Measurements from ENCODE around the gene ZNF787. TPM values are rescaled to one million over a fixed set of nuclear protein-coding genes. Genes with fewer than 3 reads are reported as not detected.
A peak's percentile ranks its signal among the peaks of the same experiment; 100 is the strongest.

The ZNF787 gene
- total and polyA plus RNA-seq, 2 of the 13 experiments (the other 11 are each of a cell fraction or from before 2014, with no cell fraction given), result 15.1 to 42.8 TPM

DNA sequence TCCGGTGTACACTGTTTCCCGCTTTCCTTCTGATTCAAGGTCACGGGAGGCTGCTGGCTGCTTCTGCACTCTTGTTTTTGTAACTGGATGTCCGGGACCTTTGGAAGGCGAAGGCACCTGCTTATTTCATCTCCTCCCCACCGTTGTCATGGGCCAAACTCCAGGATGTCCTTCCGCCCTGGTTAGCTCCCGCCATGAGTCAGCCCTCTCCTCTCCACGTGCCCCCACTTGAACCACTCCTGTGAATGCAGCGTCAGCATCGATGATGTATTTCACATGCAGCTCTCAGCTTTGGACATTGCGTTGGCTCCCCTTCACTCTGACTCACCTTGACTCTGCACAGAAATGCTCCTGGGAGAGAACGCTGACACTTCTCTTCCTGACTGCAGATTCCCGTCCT is 49.2 kb upstream of the ZNF787 start (continued):
- no peak for TF ChIP-seq ZNF234 (CRISPR knock-in tag; conservative IDR thresholded peaks at IDR 0.05)
- TF ChIP-seq, protein P1, sequence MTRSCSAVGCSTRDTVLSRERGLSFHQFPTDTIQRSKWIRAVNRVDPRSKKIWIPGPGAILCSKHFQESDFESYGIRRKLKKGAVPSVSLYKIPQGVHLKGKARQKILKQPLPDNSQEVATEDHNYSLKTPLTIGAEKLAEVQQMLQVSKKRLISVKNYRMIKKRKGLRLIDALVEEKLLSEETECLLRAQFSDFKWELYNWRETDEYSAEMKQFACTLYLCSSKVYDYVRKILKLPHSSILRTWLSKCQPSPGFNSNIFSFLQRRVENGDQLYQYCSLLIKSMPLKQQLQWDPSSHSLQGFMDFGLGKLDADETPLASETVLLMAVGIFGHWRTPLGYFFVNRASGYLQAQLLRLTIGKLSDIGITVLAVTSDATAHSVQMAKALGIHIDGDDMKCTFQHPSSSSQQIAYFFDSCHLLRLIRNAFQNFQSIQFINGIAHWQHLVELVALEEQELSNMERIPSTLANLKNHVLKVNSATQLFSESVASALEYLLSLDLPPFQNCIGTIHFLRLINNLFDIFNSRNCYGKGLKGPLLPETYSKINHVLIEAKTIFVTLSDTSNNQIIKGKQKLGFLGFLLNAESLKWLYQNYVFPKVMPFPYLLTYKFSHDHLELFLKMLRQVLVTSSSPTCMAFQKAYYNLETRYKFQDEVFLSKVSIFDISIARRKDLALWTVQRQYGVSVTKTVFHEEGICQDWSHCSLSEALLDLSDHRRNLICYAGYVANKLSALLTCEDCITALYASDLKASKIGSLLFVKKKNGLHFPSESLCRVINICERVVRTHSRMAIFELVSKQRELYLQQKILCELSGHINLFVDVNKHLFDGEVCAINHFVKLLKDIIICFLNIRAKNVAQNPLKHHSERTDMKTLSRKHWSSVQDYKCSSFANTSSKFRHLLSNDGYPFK (CRISPR knock-in tag; IDR thresholded peaks at IDR 0.05; ENCODE audit: borderline replicate concordance), result no peak
- TF ChIP-seq ZKSCAN1 (IDR thresholded peaks at IDR 0.05; ENCODE audit: low read length), result no peak
- TF ChIP-seq ZMYM3 (CRISPR knock-in tag; IDR thresholded peaks at IDR 0.05), result peak; percentile 72
- TF ChIP-seq TSC22D2 (CRISPR knock-in tag; IDR thresholded peaks at IDR 0.05; ENCODE audit: borderline replicate concordance), result no peak
- 0 out of 2 replicates have a peak, but pooled peaks have one; percentile 28 for TF ChIP-seq ZNF547 (CRISPR knock-in tag; IDR thresholded peaks at IDR 0.05)
- TF ChIP-seq CEBPG (CRISPR knock-in tag; IDR thresholded peaks at IDR 0.05), result no peak
- TF ChIP-seq, protein P2, sequence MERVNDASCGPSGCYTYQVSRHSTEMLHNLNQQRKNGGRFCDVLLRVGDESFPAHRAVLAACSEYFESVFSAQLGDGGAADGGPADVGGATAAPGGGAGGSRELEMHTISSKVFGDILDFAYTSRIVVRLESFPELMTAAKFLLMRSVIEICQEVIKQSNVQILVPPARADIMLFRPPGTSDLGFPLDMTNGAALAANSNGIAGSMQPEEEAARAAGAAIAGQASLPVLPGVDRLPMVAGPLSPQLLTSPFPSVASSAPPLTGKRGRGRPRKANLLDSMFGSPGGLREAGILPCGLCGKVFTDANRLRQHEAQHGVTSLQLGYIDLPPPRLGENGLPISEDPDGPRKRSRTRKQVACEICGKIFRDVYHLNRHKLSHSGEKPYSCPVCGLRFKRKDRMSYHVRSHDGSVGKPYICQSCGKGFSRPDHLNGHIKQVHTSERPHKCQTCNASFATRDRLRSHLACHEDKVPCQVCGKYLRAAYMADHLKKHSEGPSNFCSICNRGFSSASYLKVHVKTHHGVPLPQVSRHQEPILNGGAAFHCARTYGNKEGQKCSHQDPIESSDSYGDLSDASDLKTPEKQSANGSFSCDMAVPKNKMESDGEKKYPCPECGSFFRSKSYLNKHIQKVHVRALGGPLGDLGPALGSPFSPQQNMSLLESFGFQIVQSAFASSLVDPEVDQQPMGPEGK (CRISPR knock-in tag; IDR thresholded peaks at IDR 0.05), result peak; percentile 47; the same call in 1 of the 2 replicates
- TF ChIP-seq NKX3-1 (CRISPR knock-in tag; IDR thresholded peaks at IDR 0.05), result no peak
- no peak for TF ChIP-seq NFKBIZ (CRISPR knock-in tag; IDR thresholded peaks at IDR 0.05)
- TF ChIP-seq, protein P3, sequence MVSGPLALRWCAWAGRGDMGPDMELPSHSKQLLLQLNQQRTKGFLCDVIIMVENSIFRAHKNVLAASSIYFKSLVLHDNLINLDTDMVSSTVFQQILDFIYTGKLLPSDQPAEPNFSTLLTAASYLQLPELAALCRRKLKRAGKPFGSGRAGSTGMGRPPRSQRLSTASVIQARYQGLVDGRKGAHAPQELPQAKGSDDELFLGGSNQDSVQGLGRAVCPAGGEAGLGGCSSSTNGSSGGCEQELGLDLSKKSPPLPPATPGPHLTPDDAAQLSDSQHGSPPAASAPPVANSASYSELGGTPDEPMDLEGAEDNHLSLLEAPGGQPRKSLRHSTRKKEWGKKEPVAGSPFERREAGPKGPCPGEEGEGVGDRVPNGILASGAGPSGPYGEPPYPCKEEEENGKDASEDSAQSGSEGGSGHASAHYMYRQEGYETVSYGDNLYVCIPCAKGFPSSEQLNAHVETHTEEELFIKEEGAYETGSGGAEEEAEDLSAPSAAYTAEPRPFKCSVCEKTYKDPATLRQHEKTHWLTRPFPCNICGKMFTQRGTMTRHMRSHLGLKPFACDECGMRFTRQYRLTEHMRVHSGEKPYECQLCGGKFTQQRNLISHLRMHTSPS (CRISPR knock-in tag; IDR thresholded peaks at IDR 0.05; ENCODE audit: low read depth), result 0 out of 2 replicates have a peak, but pooled peaks have one; percentile 24
- TF ChIP-seq ZSCAN30 (CRISPR knock-in tag; IDR thresholded peaks at IDR 0.05), result no peak
- TF ChIP-seq ZNF703 (CRISPR knock-in tag; IDR thresholded peaks at IDR 0.05; ENCODE audit: borderline replicate concordance), result no peak
- TF ChIP-seq MATR3 (CRISPR knock-in tag; IDR thresholded peaks at IDR 0.05), result no peak
- TF ChIP-seq, protein P4, sequence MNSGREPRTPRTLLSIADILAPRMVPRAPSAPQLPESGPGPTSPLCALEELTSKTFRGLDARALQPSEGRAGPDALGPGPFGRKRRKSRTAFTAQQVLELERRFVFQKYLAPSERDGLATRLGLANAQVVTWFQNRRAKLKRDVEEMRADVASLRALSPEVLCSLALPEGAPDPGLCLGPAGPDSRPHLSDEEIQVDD (CRISPR knock-in tag; IDR thresholded peaks at IDR 0.05; ENCODE audit: borderline replicate concordance), result no peak
- TF ChIP-seq HIVEP1 (CRISPR knock-in tag; IDR thresholded peaks at IDR 0.05), result no peak
- TF ChIP-seq, protein P5, sequence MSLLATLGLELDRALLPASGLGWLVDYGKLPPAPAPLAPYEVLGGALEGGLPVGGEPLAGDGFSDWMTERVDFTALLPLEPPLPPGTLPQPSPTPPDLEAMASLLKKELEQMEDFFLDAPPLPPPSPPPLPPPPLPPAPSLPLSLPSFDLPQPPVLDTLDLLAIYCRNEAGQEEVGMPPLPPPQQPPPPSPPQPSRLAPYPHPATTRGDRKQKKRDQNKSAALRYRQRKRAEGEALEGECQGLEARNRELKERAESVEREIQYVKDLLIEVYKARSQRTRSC (CRISPR knock-in tag; IDR thresholded peaks at IDR 0.05; ENCODE audit: low read depth), result no peak
- peak; percentile 56; the same call in 1 of the 2 replicates for TF ChIP-seq GATAD1 (CRISPR knock-in tag; IDR thresholded peaks at IDR 0.05)
- no peak for TF ChIP-seq SATB2 (CRISPR knock-in tag; IDR thresholded peaks at IDR 0.05)
- TF ChIP-seq ZNF781 (CRISPR knock-in tag; IDR thresholded peaks at IDR 0.05; ENCODE audit: borderline replicate concordance, not compliant biosample characterization), result no peak
- TF ChIP-seq ETV5 (CRISPR knock-in tag; IDR thresholded peaks at IDR 0.05; ENCODE audit: borderline replicate concordance), result peak; percentile 80; the same call in 1 of the 2 replicates
- peak; percentile 77 for TF ChIP-seq GATAD2A (CRISPR knock-in tag; IDR thresholded peaks at IDR 0.05)

Measured in HepG2 (cell line).